Measurements from ENCODE around the gene TBCK. TPM values are rescaled to one million over a fixed set of nuclear protein-coding genes. Genes with fewer than 3 reads are reported as not detected.
A peak's percentile ranks its signal among the peaks of the same experiment; 100 is the strongest.

The TBCK gene
- total and polyA plus RNA-seq, 4 experiments from 2014 or later = 23.7 to 62.3 (median 43.1) TPM

DNA sequence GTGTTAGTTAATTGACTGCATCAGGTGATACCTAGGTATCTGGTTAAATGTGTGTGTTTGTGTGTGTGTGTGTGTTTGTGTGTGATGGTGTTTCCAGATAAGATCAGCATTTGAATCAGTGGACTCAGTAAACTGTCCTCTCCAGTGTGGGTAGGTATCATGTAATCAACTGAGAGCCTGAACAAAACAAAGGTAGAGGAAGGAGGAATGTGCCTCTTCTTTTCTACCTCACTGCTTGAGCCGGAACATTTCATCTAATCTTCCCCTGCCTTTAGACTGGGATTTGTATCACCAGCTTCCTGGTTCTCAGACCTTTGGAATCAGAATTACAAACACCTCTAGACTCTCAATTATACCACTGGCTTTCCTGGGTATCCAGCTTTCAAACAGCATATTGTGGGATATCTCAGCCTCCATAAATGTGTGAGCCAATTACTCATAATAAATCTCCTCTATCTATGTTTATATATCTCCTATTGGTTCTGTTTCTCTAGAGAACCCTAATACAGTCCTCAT is 120.5 kb downstream of the TBCK start:
- H3K4me1 Mint-ChIP-seq = no peaks in the 10 kb centered on the region
- Histone ChIP-seq H3K27ac (ENCODE audit: low read depth, low read length) (no peak overlapping the region), H3K4me3 (ENCODE audit: low read length in 2 of 2) (no peak overlapping the region), H3K36me3 (ENCODE audit: insufficient read depth, low read length) (peaks cover 5% of the 10 kb centered on the region), H3K4me1 (ENCODE audit: insufficient read depth, low read length) (no peaks in the 10 kb centered on the region), H3K9me3 (ENCODE audit: control insufficient read depth in 1 of 2, low read length in 2 of 2) (no peaks in the 10 kb centered on the region), H3K27me3 (ENCODE audit: insufficient read depth, low read length) (no peaks in the 10 kb centered on the region)
- H3K36me3 Mint-ChIP-seq = peaks cover 33 to 62% of the 10 kb centered on the region in 2 donors
- no peak overlapping the region for H3K4me3 Mint-ChIP-seq
- no peak for DNase-seq
- H3K27ac Mint-ChIP-seq = peak overlapping the region in 1 of 7 donors; percentile 5
- intact Hi-C loops (cut with micrococcal nuclease) = no loop called here
- CTCF ChIA-PET (ENCODE audit: partially characterized antibody) = no interaction called here
- no peaks in the 10 kb centered on the region for H3K9me3 Mint-ChIP-seq
- POLR2A ChIA-PET (ENCODE audit: partially characterized antibody) = no interaction called here
- no peaks in the 10 kb centered on the region for H3K27me3 Mint-ChIP-seq

DNA sequence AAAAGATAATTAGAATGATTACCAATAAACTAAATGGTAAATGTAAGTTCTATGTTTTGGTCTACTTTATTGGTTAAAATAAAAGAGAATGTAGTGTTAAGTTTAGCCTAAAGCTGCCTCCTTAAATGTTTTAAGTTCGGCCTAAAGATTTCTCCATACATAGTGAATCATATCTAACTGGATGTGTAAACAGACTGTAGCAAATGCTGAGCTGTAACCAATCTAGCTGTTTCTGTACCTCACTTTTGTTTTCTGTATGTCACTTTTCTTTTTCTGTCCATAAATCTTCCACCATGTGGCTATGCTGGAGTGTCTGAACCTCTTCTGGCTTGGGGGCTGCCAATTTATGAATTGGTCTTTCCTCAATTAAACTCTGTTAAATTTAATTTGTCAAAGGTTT is 121.2 kb downstream of the TBCK start:
- H3K4me3 Mint-ChIP-seq = no peak overlapping the region
- ChIA-PET CTCF (ENCODE audit: partially characterized antibody) (no interaction called here), POLR2A (ENCODE audit: partially characterized antibody) (no interaction called here)
- peaks cover 35 to 66% of the 10 kb centered on the region in 2 donors for H3K36me3 Mint-ChIP-seq
- H3K4me1 Mint-ChIP-seq = no peaks in the 10 kb centered on the region
- no peak for DNase-seq
- no peaks in the 10 kb centered on the region for H3K9me3 ChIP-seq (ENCODE audit: control insufficient read depth in 1 of 2, low read length in 2 of 2)
- no peak overlapping the region for H3K27ac Mint-ChIP-seq
- H3K4me1 ChIP-seq (ENCODE audit: insufficient read depth, low read length) = no peaks in the 10 kb centered on the region
- no peaks in the 10 kb centered on the region for H3K9me3 Mint-ChIP-seq
- H3K27me3 ChIP-seq (ENCODE audit: insufficient read depth, low read length) = no peaks in the 10 kb centered on the region
- peaks cover 5% of the 10 kb centered on the region for H3K36me3 ChIP-seq (ENCODE audit: insufficient read depth, low read length)
- H3K4me3 ChIP-seq (ENCODE audit: low read length in 2 of 2) = no peak overlapping the region
- no peak overlapping the region for H3K27ac ChIP-seq (ENCODE audit: low read depth, low read length)
- H3K27me3 Mint-ChIP-seq = no peaks in the 10 kb centered on the region
- intact Hi-C loops (cut with micrococcal nuclease) = no loop called here

DNA sequence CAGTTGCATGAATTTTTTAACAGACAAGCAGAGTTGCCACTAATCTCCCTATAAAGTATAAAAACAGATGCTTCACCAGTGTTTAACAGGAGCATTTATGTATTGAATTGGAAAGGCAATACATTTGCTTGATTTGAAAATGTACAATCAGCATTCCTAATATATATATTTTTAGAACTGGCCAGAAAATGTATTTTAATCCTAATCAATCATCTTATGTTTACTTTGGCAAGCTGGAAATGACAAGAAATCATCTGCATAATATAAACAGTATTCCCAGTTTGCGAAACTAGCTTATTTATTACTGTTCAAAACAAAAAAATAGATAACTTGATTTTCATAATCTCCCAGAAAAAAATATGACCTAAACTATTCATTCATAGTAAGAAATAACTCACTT is 123.9 kb downstream of the TBCK start:
- no peaks in the 10 kb centered on the region for H3K4me1 Mint-ChIP-seq
- Histone ChIP-seq H3K27me3 (ENCODE audit: insufficient read depth, low read length) (no peaks in the 10 kb centered on the region), H3K36me3 (ENCODE audit: insufficient read depth, low read length) (peaks cover 5% of the 10 kb centered on the region), H3K4me3 (ENCODE audit: low read length in 2 of 2) (no peak overlapping the region), H3K4me1 (ENCODE audit: insufficient read depth, low read length) (no peaks in the 10 kb centered on the region), H3K9me3 (ENCODE audit: control insufficient read depth in 1 of 2, low read length in 2 of 2) (no peaks in the 10 kb centered on the region), H3K27ac (ENCODE audit: low read depth, low read length) (no peak overlapping the region)
- no peak overlapping the region for H3K27ac Mint-ChIP-seq
- H3K9me3 Mint-ChIP-seq = peaks cover 0 to 2% (median 0%) of the 10 kb centered on the region in 8 donors
- POLR2A ChIA-PET (ENCODE audit: partially characterized antibody) = no interaction called here
- intact Hi-C loops (cut with micrococcal nuclease) = no loop called here
- H3K27me3 Mint-ChIP-seq = no peaks in the 10 kb centered on the region
- no peak for DNase-seq
- H3K4me3 Mint-ChIP-seq = no peak overlapping the region
- CTCF ChIA-PET (ENCODE audit: partially characterized antibody) = no interaction called here
- peaks cover 46 to 78% of the 10 kb centered on the region in 2 donors for H3K36me3 Mint-ChIP-seq

DNA sequence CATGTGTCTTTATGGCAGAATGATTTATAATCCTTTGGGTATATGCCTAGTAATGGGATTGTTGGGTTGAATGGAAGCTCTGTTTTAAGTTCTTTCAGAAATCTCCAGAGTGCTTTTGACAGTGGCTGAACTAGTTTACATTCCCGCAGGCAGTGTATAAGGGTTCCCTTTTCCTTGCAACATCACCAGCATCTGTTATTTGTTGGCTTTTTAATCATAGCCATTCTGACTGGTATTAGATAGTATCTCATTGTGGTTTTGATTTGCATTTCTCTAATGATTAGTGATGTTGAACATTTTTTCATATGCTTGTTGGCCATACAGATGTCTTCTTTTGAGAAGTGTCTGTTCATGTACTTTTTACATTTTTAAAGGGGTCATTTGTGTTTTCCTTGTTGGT is 129.8 kb downstream of the TBCK start:
- Histone ChIP-seq H3K36me3 (ENCODE audit: insufficient read depth, low read length) (no peaks in the 10 kb centered on the region), H3K27ac (ENCODE audit: low read depth, low read length) (no peak overlapping the region), H3K4me1 (ENCODE audit: insufficient read depth, low read length) (no peaks in the 10 kb centered on the region), H3K4me3 (ENCODE audit: low read length in 2 of 2) (no peak overlapping the region), H3K27me3 (ENCODE audit: insufficient read depth, low read length) (no peaks in the 10 kb centered on the region), H3K9me3 (ENCODE audit: control insufficient read depth in 1 of 2, low read length in 2 of 2) (no peaks in the 10 kb centered on the region)
- Mint-ChIP-seq H3K4me3 (no peak overlapping the region), H3K36me3 (peaks cover 62 to 75% of the 10 kb centered on the region in 2 donors), H3K27ac (no peak overlapping the region), H3K9me3 (peaks cover 0 to 17% (median 4%) of the 10 kb centered on the region in 8 donors), H3K4me1 (no peaks in the 10 kb centered on the region), H3K27me3 (no peaks in the 10 kb centered on the region)
- intact Hi-C loops (cut with micrococcal nuclease) = no loop called here
- DNase-seq = no peak
- ChIA-PET POLR2A (ENCODE audit: partially characterized antibody) (no interaction called here), CTCF (ENCODE audit: partially characterized antibody) (no interaction called here)

DNA sequence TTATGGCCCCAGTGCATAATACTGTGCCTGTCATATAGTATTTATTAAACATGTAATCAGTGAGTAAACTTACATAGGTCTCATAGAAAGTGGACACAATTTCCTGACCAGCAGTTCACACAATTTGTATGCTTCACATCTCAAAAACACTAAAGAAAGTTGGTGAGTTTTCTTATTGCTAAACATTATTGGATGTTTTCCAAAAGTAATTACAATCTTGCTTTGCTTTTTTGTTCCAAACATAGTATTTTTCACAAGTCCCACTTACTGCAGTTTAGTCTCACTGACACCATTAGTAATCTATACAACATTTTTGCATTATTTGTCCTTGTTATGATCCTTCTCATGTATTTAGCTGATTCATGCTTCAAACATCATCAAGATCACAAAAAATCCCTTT is 132.5 kb downstream of the TBCK start:
- H3K4me3 ChIP-seq (ENCODE audit: low read length in 2 of 2) = no peak overlapping the region
- DNase-seq = no peak
- Mint-ChIP-seq H3K4me1 (no peaks in the 10 kb centered on the region), H3K36me3 (peaks cover 47 to 57% of the 10 kb centered on the region in 2 donors), H3K4me3 (no peak overlapping the region), H3K9me3 (peaks cover 3 to 23% (median 6%) of the 10 kb centered on the region in 8 donors), H3K27ac (peak overlapping the region in 1 of 7 donors; percentile 65), H3K27me3 (no peaks in the 10 kb centered on the region)
- no peak overlapping the region for H3K27ac ChIP-seq (ENCODE audit: low read depth, low read length)
- H3K4me1 ChIP-seq (ENCODE audit: insufficient read depth, low read length) = no peaks in the 10 kb centered on the region
- H3K9me3 ChIP-seq (ENCODE audit: control insufficient read depth in 1 of 2, low read length in 2 of 2) = no peaks in the 10 kb centered on the region
- intact Hi-C loops (cut with micrococcal nuclease) = no loop called here
- no peaks in the 10 kb centered on the region for H3K27me3 ChIP-seq (ENCODE audit: insufficient read depth, low read length)
- H3K36me3 ChIP-seq (ENCODE audit: insufficient read depth, low read length) = no peaks in the 10 kb centered on the region
- ChIA-PET CTCF (ENCODE audit: partially characterized antibody) (no interaction called here), POLR2A (ENCODE audit: partially characterized antibody) (no interaction called here)

DNA sequence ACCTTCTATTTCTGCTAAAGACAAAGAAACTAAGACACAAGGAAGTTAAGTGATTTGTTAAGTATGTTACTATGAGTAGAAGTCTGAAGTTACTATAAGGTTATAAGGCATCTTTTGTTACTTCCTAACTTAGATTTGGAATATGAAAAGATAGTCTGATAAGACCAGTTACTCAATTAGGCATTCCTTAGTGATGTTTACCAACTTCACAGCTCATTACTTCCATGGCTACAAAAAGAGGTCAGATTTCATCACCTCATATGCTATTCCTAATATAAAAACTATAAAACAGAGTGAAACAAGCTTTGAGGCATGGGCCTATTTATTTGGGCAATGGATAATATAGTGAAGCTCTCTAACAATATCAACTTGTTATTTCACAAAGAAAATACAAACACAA is 143.1 kb downstream of the TBCK start:
- Histone ChIP-seq H3K36me3 (ENCODE audit: insufficient read depth, low read length) (no peaks in the 10 kb centered on the region), H3K27ac (ENCODE audit: low read depth, low read length) (no peak overlapping the region), H3K9me3 (ENCODE audit: control insufficient read depth in 1 of 2, low read length in 2 of 2) (no peaks in the 10 kb centered on the region), H3K4me1 (ENCODE audit: insufficient read depth, low read length) (no peaks in the 10 kb centered on the region), H3K27me3 (ENCODE audit: insufficient read depth, low read length) (no peaks in the 10 kb centered on the region), H3K4me3 (ENCODE audit: low read length in 2 of 2) (no peak overlapping the region)
- intact Hi-C loops (cut with micrococcal nuclease) = no loop called here
- no peak for DNase-seq
- no peaks in the 10 kb centered on the region for H3K9me3 Mint-ChIP-seq
- H3K4me3 Mint-ChIP-seq = no peak overlapping the region
- no peak overlapping the region for H3K27ac Mint-ChIP-seq
- CTCF ChIA-PET (ENCODE audit: partially characterized antibody) = no interaction called here
- POLR2A ChIA-PET (ENCODE audit: partially characterized antibody) = no interaction called here
- no peaks in the 10 kb centered on the region for H3K27me3 Mint-ChIP-seq
- H3K4me1 Mint-ChIP-seq = peaks cover 0 to 2% (median under 1%) of the 10 kb centered on the region in 4 donors
- H3K36me3 Mint-ChIP-seq = peaks cover 24 to 39% of the 10 kb centered on the region in 2 donors

DNA sequence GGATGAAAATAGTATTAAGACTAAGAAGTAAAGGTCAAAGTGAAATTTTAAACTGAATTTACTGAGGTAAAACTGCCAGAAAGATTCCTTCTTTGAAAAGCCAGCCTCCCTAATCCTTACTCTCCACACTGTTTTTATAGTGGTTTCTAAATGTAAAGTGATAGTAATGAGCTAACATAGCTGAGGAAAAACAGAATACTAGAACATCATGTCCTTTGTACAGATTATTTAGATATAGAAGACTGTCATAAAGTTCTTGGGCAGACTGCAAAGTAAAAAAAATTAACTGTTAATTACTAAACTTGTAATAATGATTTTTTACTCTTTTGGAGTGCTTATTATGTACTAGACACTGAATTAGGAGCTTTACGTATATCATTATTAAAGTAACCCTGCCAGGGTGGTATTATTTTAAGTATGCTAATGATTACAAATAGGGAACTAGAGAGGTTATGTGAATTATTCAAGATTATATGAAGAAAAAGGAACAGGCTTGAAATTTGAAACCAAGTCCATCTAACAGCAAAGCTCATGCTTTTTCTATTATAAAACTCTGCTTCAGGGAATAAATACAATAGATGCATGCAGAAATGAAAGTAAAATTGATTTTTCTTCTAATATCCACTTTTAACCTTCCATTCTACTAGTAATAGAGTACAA is 150.5 kb downstream of the TBCK start:
- Mint-ChIP-seq H3K4me3 (no peak overlapping the region), H3K4me1 (peaks cover 0 to 2% (median under 1%) of the 10 kb centered on the region in 4 donors), H3K27ac (no peak overlapping the region), H3K36me3 (peaks cover 47 to 69% of the 10 kb centered on the region in 2 donors), H3K27me3 (no peaks in the 10 kb centered on the region), H3K9me3 (peaks cover 0 to 12% (median 3%) of the 10 kb centered on the region in 8 donors)
- ChIA-PET CTCF (ENCODE audit: partially characterized antibody) (no interaction called here), POLR2A (ENCODE audit: partially characterized antibody) (no interaction called here)
- no peaks in the 10 kb centered on the region for H3K4me1 ChIP-seq (ENCODE audit: insufficient read depth, low read length)
- no peak for DNase-seq
- no peak overlapping the region for H3K4me3 ChIP-seq (ENCODE audit: low read length in 2 of 2)
- peaks cover 5% of the 10 kb centered on the region for H3K36me3 ChIP-seq (ENCODE audit: insufficient read depth, low read length)
- H3K27me3 ChIP-seq (ENCODE audit: insufficient read depth, low read length) = no peaks in the 10 kb centered on the region
- intact Hi-C loops (cut with micrococcal nuclease) = no loop called here
- no peak overlapping the region for H3K27ac ChIP-seq (ENCODE audit: low read depth, low read length)
- H3K9me3 ChIP-seq (ENCODE audit: control insufficient read depth in 1 of 2, low read length in 2 of 2) = no peaks in the 10 kb centered on the region
